Measurements from ENCODE around the gene IRF1.

IRF1 gene

DNA sequence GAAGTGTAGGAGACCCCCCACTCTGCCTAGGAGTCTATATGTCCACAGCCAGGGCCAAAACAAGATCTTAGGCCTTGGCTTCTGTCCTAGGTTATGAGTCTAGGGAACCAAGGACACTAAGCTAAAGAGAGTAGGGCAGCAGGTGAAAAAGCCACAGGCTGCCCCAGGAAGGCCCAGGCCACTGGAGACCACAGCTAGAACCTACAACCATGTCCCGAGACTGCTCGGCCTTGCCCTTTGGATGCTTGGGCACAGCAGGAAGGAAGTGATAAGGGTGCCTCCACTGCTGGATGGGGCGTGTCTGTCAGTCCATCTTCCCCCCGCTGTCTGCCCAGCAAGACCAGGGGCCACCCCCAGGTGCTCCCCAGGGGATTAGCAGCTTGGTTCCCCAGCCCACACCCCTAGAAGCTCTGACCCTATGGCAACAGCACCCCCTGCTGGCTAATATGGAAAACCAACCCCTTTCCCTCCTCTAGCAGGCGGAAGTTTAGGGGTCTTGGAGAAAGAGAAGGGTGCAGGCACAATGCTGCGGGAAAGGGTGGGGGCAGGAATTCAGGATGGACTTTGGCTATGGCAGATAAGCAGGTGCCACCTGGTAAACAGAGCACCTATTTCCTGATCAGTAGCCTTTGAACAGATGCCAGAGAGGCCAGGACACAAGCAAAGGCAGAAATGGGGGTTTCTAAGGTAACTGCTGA, 10.5 kb upstream of the IRF1 start:
- DNase-seq: peak; percentile 69 to 88 (median 76)

DNA sequence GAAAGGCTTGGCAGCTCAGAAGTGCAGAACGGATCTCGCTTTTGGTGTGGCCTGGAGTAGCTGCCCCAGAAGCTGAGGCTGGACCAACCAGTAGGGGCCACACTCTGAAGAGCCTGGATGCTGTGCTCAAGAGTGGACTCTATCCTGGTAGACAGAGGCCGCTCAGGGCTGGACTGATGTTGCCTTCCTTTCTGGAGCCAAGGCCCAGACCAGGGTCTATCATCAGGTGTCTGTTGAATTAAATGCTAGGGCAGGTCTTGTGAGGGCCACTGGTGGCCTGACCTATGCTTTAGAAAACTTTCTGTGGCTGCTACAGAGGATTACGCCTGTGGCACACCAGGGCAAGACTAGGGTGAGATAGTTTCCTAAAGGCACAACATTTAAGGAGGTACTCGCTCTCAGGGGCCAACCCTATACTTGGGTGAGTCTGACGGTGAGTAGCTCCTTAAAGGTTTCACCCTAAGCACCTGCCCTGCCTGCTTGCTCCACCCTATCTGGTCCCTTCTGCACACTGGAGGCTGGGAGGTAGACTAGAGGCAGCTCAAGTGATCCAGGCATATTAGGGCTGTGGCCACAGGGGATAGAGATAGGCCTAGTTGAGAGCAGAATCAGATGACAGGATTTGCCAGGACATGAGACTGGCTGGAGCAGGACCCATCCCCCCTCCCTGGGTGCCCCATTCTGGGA, 9.8 kb upstream of the IRF1 start:
- DNase-seq: no peak

DNA sequence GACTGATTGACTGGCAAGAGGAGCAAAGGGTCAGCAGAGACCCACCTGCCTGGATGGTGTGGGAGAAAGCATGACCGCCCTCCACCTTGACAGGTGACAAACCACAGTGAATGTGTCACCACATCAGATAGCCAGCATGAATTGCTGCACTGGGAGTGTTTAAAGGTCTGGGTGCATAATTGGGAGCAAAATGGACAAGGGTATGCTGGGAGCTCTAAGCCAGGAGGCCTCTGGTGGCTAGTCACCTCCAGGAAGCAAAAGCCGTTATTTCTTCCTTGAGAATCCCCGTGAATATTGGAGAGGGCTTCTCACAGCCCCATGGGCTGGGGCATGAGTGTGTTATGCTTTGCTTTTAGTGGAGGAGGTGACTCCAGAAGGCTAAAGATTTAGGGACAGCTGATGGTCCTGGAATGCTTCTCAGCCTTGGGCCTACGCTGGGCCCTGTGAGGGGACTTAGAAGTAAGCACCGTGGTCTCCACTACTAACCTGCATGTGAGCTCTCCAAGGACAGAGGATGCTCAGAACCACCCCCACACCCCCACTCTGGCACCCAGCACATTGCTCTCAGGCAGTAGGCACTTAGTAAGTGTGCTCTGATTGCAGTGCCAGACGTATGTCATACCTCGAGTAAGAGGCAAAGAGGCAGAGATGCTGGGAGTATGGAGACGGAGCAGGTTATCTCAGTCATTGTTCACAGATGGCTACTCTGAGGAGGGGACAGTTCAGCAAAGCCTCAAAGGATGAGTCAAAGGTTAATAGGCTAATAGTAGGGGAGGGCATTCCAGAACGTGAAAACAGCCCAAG, 9.1 kb upstream of the IRF1 start:
- DNase-seq: no peak

GRCh38 chr5:132498686-132499271, 8.2 kb upstream of the IRF1 start:
- no peak for DNase-seq

DNA sequence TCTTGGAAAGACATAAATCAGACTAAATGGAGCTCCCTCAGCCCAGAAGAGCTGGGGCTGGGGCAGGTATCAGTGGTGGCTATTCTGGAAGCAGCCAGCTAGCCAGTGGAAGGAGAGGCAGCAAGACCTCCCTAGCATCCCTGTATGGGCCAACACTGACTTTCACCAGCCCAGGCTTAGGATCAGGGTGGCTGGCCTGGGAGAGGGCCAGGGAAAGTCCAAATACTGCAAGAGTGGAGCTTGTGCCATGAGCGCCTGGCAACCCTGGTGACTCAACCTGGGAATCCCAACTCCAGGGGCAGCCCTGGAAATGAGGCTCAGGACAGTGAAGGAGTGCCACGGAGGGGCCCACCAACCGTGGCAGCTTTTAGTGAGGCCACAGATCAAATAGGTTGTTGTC, 7.6 kb upstream of the IRF1 start:
- peak in 2 of 4 experiments; percentile 35 to 39 for DNase-seq

- DNase-seq: no peak
These were observed 7.0 kb upstream of the IRF1 start for GRCh38 chr5:132497488-132497997.

- DNase-seq: peak; percentile 75 to 93 (median 85)
These were observed 6.3 kb upstream of the IRF1 start for GRCh38 chr5:132496631-132497487.

GRCh38 chr5:132496191-132496630, 5.6 kb upstream of the IRF1 start:
- DNase-seq: peak; percentile 83 to 92 (median 91)

DNA sequence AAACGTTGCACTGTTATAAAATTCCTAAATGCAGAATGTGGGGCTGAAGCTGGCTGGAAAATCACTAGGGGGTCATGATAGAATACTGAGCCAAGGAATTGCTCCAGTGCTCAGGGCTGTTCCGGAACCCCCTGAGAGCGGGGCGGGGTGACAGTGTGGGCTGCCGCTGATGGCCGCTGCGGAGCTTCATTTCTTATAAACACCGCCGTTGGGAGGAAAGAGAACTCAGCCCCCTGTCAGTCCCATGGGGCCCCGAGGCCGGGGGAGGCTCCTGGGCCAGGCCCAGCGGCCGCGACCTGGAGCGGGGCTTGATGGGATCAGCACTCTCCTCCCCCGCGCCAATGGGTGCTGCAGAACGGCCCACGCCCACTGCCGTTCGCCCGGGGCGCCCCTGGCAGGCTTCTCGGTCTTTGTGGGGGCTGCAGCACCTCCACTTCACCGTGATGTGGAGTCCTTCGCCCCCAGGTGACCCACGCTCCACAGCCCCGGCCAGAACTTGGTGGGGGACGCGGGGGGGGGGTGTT, 5.2 kb upstream of the IRF1 start:
- DNase-seq: peak; percentile 88 to 96 (median 94)

DNA sequence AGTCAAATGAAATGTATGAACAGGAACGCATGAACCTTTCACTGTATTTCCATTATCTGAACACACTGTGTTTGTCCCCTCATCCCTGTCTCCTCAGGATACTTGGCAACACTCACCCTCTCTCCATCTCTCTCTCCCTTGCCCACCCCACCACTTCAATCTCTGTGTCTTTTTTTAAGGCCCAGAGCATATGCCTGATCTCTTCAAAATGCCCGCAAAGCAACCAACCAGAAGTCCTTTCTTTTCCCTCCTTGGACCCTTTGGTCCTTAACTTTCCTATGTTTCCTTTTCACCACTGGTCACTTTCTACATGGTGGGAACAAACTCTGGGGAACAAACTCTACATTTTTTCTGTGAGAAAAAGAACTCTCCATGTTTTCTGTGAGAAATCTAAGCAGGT, 3.2 kb upstream of the IRF1 start:
- no peak for DNase-seq

DNA sequence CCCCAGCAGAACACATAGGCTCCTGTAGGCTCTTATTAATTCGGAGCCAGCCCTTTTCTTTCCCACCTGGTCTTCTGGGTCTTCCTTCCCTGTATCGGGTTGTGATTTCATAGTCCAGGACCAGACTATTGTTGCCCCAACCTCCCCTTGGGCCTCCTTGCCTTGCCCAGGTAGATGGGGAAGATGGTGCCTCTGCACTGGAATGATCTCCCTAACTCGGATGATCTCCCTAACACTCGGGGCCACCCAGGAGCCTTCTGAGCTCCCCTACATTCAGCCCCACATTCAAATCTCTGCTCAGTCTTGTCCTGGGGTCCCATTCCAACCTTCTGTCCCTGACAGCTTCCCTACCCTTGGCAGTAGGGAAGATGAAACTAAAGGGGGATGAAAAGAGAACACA, 2.7 kb upstream of the IRF1 start:
- no peak for DNase-seq

DNA sequence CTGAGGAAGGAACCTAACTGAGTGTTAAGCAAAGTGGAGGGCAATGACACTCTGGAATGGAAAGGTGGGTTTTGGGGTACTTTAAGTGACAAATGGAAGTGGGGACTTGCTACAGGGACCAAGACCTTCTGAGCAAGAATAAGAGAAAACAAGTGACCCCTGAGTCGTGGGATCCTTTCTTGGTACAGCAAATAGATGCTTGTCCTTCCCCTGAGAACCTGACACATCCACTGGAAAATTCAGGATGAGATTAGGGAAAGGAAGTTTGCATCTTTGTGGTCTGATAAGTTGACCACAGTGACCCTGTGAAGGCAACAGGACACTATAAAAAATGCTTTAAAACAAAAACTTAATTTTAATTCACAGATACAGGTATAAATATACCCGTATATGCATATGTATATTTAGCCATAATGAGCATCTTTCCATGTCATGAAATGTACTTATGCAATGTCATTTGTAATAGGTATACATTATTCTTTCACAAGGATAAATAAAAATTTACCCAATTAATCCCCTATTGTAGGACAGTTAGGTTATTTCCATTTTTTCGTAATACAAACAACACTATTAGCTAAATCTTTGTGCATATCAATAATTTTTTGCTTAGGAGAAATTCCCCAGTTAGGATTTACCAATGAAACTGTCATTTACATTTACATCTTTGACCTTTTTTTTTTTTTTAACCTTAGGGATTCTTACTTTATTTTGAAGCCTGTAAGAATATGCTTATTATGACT, 2.0 kb upstream of the IRF1 start:
- DNase-seq: no peak

- DNase-seq: peak in 2 of 4 experiments; percentile 30 to 38
These were observed 1.1 kb upstream of the IRF1 start for GRCh38 chr5:132491368-132492364.

DNA sequence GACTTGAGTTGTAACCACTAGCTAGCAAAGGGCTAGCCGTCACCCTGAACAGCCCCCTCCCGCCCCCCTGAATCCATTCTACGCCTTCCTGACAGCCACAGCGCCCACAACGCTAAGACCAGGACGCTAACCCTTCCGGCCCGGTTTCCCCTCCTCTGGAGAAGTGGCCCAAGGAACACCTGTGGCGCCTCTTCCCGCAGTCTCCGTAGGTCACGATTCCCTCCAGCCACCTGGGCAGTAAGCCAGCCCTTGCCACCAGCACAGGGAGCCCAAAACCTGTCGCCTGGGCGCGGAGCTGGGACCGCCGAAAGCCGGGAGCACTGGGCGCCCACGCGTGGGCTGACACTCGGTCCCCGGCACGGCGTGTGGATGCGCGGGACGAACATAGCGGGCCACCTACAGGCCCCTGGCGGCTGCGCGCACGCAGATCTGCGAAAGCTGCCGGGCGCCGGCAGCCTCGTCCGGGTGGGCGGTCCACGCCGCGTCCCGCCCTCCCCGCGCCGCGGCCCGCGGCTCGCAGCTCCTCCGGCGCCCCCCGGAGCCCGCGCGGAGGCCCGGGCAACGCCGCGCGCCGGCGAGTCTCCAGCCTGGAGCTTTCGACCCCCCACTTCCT, 596 bp downstream of the IRF1 start:
- peak; percentile 48 to 88 (median 74) for DNase-seq

DNA sequence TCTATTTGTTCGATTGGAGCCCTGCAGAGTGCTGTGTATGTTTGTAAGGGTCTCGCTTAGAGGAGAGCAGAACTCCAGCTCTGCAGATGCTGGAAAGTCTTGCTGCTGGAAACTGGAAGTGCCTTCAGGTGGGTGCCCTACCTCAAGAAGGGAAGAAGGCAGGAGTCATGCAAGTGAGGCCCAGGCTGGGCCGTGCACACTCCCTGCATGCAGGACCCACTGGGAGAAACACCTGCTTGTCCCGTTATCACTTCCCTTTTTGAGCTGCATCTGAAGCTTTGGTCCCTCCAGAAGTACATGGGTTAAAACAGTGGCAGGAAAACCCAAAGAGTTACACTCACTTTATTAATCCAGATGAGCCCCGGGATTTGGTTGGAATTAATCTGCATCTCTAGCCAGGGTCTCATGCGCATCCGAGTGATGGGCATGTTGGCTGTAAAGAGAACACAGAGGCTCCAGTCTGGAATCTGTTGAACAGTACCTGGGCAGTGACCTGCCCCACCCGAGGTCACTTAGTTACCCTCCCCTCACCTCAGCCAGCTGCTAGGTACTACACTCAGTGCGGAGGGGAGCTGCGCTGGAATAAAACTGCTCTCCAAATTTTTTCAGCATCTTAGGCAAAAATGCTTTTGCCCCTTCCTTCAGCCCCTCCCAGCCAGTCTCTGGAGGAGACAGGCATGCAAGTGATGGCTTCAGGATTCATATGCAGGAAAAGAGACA, 1.4 kb downstream of the IRF1 start:
- no peak for DNase-seq

- no peak for DNase-seq
These were observed 2.0 kb downstream of the IRF1 start for GRCh38 chr5:132488590-132488989.

GRCh38 chr5:132487841-132488555, 2.6 kb downstream of the IRF1 start:
- peak in 3 of 4 experiments; percentile 36 to 43 (median 42) for DNase-seq

DNA sequence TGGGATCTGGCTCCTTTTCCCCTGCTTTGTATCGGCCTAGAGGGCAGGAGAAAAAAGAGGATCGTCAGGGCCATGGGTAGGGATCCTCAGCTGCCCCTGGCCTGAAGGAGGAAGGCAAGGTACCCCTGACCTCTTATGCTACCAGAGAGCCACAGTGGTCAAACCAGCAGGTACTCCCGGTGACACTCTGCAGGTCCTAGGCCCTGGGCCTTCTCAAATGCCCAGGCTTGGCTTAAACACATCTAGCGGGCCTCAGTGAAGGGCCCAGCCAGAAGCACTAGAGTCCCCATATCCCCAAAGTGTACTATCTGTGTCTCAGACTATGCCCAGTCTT, 3.5 kb downstream of the IRF1 start:
- no peak for DNase-seq
